Tibial nerve (tissue), 4 donors: ENCODE measurements around the gene HBZ. TPM values are rescaled to one million over a fixed set of nuclear protein-coding genes. Genes with fewer than 3 reads are reported as not detected.
"Not testable (repeated sequence)": the region's sequence is repeated elsewhere in the genome, so short reads cannot be mapped to it uniquely, and the experiment has no call there.

ENCODE experiments used
- DNase-seq, 2 donors: peaks; one replicate each; pipeline ENCODE4 v3.0.0-alpha.2; 2019; ENCODE audit warnings: low spot score in 2 of 2
- H3K27ac ChIP-seq, 4 donors: fragments of 200-600 bp; sonication (generic) in 3 of 4; one replicate each; pipeline ENCODE4 v1.5.1; 2017 to 2019; ENCODE audit warnings: mild to moderate bottlenecking in 1 of 4
- H3K27me3 ChIP-seq, 2 donors: fragments of 200-600 bp; sonication (generic) in 1 of 2; one replicate each; pipeline versions ENCODE4 v1.5.1 to v1.6.0; 2017 to 2019
- H3K36me3 ChIP-seq, 3 donors: fragments of 200-600 bp; sonication (generic); one replicate each; pipeline ENCODE4 v1.5.1; 2018 to 2019
- H3K4me1 ChIP-seq, 4 donors: fragments of 200-600 bp; sonication (generic) in 3 of 4; one replicate each; pipeline ENCODE4 v1.5.1; 2017 to 2019
- H3K4me3 ChIP-seq, 4 donors: fragments of 200-600 bp; sonication (generic) in 3 of 4; one replicate each; pipeline ENCODE4 v1.5.1; 2017 to 2019; ENCODE audit warnings: mild to moderate bottlenecking in 1 of 4, moderate library complexity in 1 of 4
- H3K9me3 ChIP-seq, 4 donors: fragments of 200-600 bp; sonication (generic) in 3 of 4; one replicate each; pipeline ENCODE4 v1.5.1; 2017 to 2019
- EP300 ChIP-seq, 2 donors: sonication (generic); formaldehyde crosslinking; IDR thresholded peaks; one replicate each; pipeline ENCODE4 v1.6.1; 2017; ENCODE audit warnings: antibody characterized with exemption in 2 of 2, mild to moderate bottlenecking in 1 of 2
- POLR2A ChIP-seq, 2 donors: fragments of 450-650 bp; IDR thresholded peaks; one replicate each; pipeline ENCODE4 v1.6.1; 2017; ENCODE audit warnings: antibody characterized with exemption in 2 of 2, mild to moderate bottlenecking in 2 of 2, moderate library complexity in 2 of 2
- WGBS, 2 donors: methylation state at CpG; one replicate each; pipeline ENCODE4 v1.1.5; 2018; 5-methylcytosine and 5-hydroxymethylcytosine counted together
- total RNA-seq, 4 donors: library from RNA; depleted of rRNA; stranded (reverse); fragments of >200 nt; gene quantifications; one replicate each; pipeline ENCODE4 v1.1.0, GENCODE V29; 2016
- TF ChIP-seq, protein P1 (sequence below), 5 experiments: fragments of 200-600 bp in 3 of 5; fragments of 450-650 bp in 2 of 5; sonication (generic) in 3 of 5; IDR thresholded peaks; one replicate each; pipeline ENCODE4 v1.5.1; 2016 to 2019; ENCODE audit warnings: antibody characterized with exemption in 5 of 5, mild to moderate bottlenecking in 3 of 5, moderate library complexity in 2 of 5

Gene HBZ
- total RNA-seq, 4 donors from 2014 or later = not detected

DNA sequence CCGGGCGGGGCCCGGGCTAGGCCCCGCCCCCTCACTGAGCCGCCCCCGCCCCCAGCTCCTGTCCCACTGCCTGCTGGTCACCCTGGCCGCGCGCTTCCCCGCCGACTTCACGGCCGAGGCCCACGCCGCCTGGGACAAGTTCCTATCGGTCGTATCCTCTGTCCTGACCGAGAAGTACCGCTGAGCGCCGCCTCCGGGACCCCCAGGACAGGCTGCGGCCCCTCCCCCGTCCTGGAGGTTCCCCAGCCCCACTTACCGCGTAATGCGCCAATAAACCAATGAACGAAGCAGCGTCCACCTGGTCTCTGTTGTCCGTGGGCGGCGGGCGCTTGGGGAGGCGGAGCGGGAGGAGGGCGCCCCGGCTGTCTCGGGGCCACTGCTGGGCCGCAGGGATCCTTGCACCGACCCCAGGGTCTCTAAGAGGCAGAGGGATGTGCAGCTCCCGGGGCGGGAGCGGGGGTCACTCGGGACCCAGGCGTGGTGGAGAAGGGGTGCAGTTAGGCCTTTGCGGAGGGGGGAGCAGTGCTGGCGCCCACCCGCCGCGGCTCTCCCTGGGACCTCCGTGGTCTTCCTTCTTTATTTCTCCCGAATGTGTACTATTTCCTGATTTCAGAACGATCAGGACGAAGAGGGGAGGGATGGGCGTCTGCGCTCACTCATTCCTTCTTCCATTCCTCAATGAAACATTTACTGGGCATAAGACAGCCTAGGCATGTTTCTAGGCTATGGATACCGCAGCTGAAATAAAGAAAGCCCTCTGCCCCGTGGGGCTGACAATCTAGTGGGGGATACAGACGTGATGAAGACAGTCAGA is 2.0 kb downstream of the HBZ start:
- Histone ChIP-seq H3K27ac (peak overlapping the region in 1 of 4 donors; percentile 11), H3K4me1 (peaks cover 0 to 11% (median 9%) of the 10 kb centered on the region in 4 donors), H3K27me3 (peaks cover 0 to 46% of the 10 kb centered on the region in 2 donors)

DNA sequence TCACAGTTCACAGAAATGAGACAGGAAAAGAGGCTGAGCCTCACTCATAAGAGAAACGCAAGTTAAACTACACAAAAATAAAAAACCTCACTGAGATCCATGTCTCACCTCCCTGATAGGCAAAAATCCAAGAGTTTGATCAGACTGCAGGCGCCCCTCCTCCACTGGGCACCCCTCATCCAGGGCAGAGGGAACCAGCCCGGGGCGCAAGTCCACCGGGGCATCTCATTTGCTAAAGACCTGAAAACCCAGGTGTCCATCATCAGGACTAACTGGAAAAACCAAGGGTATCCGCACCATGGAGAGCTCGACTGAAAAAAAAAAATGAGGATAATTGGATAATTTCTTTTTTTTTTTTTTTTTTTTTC is 2.6 kb downstream of the HBZ start:
- DNase-seq = no peak
- H3K4me3 ChIP-seq = peak overlapping the region in 1 of 4 donors; percentile 50
- no peak for TF ChIP-seq POLR2A (IDR thresholded peaks at IDR 0.05)
- no peak overlapping the region for H3K27ac ChIP-seq
- WGBS, 2 donors = 61 to 63% methylated on average over 7 of the region's 7 CpGs
- H3K9me3 ChIP-seq = no peaks in the 10 kb centered on the region
- H3K4me1 ChIP-seq = peaks cover 0 to 11% (median 9%) of the 10 kb centered on the region in 4 donors
- peaks cover 0 to 46% of the 10 kb centered on the region in 2 donors for H3K27me3 ChIP-seq
- no peaks in the 10 kb centered on the region for H3K36me3 ChIP-seq

More for the DNA sequence above, 2.0 kb downstream of the HBZ start:
- no peak for DNase-seq
- H3K36me3 ChIP-seq = no peaks in the 10 kb centered on the region
- 1 to 2% methylated on average over 38 of the region's 59 CpGs for WGBS, 2 donors
- no peaks in the 10 kb centered on the region for H3K9me3 ChIP-seq
- H3K4me3 ChIP-seq = peak overlapping the region; percentile 25 to 51 (median 48)
- TF ChIP-seq, protein P1, sequence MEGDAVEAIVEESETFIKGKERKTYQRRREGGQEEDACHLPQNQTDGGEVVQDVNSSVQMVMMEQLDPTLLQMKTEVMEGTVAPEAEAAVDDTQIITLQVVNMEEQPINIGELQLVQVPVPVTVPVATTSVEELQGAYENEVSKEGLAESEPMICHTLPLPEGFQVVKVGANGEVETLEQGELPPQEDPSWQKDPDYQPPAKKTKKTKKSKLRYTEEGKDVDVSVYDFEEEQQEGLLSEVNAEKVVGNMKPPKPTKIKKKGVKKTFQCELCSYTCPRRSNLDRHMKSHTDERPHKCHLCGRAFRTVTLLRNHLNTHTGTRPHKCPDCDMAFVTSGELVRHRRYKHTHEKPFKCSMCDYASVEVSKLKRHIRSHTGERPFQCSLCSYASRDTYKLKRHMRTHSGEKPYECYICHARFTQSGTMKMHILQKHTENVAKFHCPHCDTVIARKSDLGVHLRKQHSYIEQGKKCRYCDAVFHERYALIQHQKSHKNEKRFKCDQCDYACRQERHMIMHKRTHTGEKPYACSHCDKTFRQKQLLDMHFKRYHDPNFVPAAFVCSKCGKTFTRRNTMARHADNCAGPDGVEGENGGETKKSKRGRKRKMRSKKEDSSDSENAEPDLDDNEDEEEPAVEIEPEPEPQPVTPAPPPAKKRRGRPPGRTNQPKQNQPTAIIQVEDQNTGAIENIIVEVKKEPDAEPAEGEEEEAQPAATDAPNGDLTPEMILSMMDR (IDR thresholded peaks at IDR 0.05) = no peak
- no peak for TF ChIP-seq EP300 (IDR thresholded peaks at IDR 0.05)
- TF ChIP-seq POLR2A (IDR thresholded peaks at IDR 0.05) = no peak

DNA sequence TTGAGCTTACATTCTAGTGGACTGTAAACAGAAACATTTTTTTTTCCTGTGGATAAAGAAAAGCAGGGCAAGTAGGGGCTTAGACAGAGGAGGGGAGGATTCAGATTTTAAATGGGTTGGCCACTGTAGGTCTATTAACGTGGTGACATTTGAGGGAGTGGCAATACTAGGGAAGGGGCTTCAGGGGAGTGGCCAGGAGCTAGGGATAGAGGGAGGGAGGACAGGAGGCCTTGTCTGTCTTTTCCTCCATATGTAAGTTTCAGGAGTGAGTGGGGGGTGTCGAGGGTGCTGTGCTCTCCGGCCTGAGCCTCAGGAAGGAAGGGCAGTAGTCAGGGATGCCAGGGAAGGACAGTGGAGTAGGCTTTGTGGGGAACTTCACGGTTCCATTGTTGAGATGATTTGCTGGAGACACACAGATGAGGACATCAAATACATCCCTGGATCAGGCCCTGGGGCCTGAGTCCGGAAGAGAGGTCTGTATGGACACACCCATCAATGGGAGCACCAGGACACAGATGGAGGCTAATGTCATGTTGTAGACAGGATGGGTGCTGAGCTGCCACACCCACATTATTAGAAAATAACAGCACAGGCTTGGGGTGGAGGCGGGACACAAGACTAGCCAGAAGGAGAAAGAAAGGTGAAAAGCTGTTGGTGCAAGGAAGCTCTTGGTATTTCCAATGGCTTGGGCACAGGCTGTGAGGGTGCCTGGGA is 6.8 kb downstream of the HBZ start:
- Histone ChIP-seq H3K4me3 (no peak overlapping the region), H3K27me3 (peaks cover 0 to 46% of the 10 kb centered on the region in 2 donors), H3K27ac (no peak overlapping the region), H3K36me3 (no peaks in the 10 kb centered on the region), H3K4me1 (peaks cover 0 to 9% (median 7%) of the 10 kb centered on the region in 4 donors), H3K9me3 (no peaks in the 10 kb centered on the region)
- TF ChIP-seq EP300 (IDR thresholded peaks at IDR 0.05) = no peak
- 45 to 52% methylated on average over 6 of the region's 6 CpGs for WGBS, 2 donors
- no peak for DNase-seq

DNA sequence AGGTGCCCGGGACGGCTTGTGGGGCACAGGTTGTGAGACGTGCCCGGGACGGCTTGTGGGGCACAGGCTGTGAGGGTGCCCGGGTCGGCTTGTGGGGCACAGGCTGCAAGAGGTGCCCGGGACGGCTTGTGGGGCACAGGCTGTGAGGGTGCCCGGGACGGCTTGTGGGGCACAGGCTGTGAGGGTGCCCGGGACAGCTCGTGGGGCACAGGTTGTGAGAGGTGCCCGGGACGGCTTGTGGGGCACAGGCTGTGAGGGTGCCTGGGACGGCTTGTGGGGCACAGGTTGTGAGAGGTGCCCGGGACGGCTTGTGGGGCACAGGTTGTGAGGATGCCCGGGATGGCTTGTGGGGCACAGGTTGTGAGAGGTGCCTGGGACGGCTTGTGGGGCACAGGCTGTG is 7.8 kb downstream of the HBZ start:
- not testable (repeated sequence) for H3K9me3 ChIP-seq, H3K4me3 ChIP-seq, H3K4me1 ChIP-seq, H3K36me3 ChIP-seq, DNase-seq, H3K27ac ChIP-seq
- 81% methylated on average over 6 to 7 of the region's 20 CpGs for WGBS, 2 donors
- peaks cover 0 to 40% of the 10 kb centered on the region in 2 donors for H3K27me3 ChIP-seq

DNA sequence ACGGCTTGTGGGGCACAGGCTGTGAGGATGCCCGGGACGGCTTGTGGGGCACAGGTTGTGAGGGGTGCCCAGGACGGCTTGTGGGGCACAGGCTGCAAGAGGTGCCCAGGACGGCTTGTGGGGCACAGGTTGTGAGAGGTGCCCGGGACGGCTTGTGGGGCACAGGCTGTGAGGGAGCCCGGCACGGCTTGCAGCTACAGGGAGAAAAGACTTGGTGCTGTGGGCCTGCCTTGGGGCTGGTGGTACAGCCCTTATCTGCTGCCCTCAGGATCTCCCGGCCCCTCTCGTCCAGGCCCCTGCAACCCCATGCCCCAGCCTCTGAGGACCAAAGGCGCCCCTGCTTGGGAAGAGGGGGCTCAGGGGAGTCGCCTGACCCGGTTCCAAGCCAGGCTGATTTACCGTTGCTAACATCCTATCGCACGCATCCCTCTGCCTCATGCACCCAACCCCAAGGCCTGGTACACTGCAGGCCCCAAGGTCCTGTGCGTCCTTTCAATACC is 8.3 kb downstream of the HBZ start:
- no peak overlapping the region for H3K4me3 ChIP-seq
- no peak for DNase-seq
- WGBS, 2 donors = 60 to 63% methylated on average over 14 to 16 of the region's 18 CpGs
- no peak overlapping the region for H3K27ac ChIP-seq
- TF ChIP-seq, protein P1 (IDR thresholded peaks at IDR 0.05) = no peak
- TF ChIP-seq POLR2A (IDR thresholded peaks at IDR 0.05) = no peak
- no peak for TF ChIP-seq EP300 (IDR thresholded peaks at IDR 0.05)
- H3K36me3 ChIP-seq = no peaks in the 10 kb centered on the region
- peaks cover 1 to 40% of the 10 kb centered on the region in 2 donors for H3K27me3 ChIP-seq
- H3K9me3 ChIP-seq = no peaks in the 10 kb centered on the region
- H3K4me1 ChIP-seq = peaks cover 0 to 9% (median 8%) of the 10 kb centered on the region in 4 donors

DNA sequence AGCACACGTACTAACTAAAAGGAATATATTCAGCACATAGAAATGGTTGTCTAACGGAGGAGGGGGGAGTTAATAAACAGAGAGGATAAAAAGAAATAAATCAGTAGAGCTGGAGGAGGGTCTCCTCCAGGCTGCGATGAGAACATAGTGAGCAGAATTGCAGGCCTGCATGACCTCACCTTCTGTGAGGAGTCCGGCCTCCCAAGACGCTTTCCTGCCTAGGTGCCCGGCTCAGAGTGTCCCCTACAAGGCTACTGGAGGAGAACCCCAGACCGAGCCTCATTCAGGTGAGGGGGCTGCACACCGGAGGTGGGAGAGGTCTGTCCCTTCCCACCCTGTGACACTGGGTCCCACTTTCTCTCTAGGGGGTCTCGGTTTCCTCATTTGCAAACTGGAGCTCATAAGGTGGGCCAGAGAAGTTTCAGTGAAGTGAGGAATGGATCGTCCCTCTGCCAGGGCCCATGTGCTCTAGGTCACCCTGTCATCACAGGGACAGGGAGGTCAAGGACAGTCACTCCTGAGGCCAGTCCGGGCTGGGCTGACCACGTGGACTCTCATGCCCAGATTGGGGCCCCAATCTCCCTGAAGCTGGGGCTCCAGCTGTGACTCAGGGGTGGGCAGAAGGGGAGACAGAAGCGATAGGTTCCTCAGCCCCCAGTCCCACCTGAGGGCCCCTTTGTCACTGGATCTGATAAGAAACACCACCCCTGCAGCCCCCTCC is 10.0 kb downstream of the HBZ start:
- Histone ChIP-seq H3K9me3 (no peaks in the 10 kb centered on the region), H3K4me3 (no peak overlapping the region), H3K36me3 (no peaks in the 10 kb centered on the region), H3K27ac (no peak overlapping the region), H3K4me1 (peaks cover 0 to 22% (median 15%) of the 10 kb centered on the region in 4 donors), H3K27me3 (peaks cover 3 to 41% of the 10 kb centered on the region in 2 donors)
- DNase-seq = no peak
- WGBS, 2 donors = 82 to 93% methylated on average over 12 to 13 of the region's 13 CpGs
- no peak for TF ChIP-seq POLR2A (IDR thresholded peaks at IDR 0.05)

DNA sequence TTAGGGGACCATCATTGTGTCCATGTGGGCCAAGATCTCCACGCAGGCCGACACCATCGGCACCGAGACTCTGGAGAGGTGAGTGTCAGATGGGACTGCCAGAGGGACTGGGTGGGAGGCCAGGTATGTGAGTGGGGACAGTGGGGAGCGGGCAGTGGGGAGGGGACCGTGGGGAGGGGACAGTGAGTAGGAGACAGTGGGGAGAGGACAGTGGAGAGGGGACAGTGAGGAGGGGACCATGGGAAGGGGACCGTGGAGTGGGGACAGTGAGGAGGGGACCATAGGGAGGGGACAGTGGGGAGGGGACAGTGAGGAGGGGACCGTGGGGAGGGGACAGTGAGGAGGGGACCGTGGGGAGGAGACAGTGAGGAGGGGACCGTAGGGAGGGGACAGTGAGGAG is 10.7 kb downstream of the HBZ start:
- H3K9me3 ChIP-seq, H3K4me3 ChIP-seq, DNase-seq, H3K36me3 ChIP-seq, H3K27ac ChIP-seq: not testable (repeated sequence)
- peaks cover 0 to 22% (median 15%) of the 10 kb centered on the region in 4 donors for H3K4me1 ChIP-seq
- H3K27me3 ChIP-seq = peaks cover 3 to 42% of the 10 kb centered on the region in 2 donors
- WGBS, 2 donors = 88 to 92% methylated on average over 7 to 10 of the region's 10 CpGs

DNA sequence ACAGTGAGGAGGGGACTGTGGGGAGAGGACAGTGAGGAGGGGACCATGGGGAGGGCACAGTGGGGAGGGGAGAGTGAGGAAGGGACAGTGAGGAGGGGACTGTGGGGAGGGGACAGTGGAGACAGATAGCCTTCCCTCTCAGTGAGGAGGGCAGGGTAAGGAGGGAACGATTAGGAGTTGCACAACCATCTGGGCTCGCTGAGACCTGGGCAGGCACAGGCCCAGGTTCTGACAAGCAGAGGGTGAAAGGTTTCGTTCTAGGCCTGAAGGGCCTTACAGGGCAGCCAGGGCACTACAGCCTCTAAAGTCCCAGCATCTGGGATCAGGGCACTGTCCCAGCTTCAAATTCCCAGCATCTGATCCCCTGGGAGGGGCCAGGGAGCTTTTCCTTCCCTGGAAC is 11.3 kb downstream of the HBZ start:
- H3K36me3 ChIP-seq, DNase-seq, H3K9me3 ChIP-seq, H3K27ac ChIP-seq, H3K4me3 ChIP-seq: not testable (repeated sequence)
- Histone ChIP-seq H3K4me1 (peaks cover 0 to 22% (median 15%) of the 10 kb centered on the region in 4 donors), H3K27me3 (peaks cover 3 to 45% of the 10 kb centered on the region in 2 donors)
- WGBS, 2 donors = 27 to 44% methylated on average over 2 to 3 of the region's 3 CpGs

DNA sequence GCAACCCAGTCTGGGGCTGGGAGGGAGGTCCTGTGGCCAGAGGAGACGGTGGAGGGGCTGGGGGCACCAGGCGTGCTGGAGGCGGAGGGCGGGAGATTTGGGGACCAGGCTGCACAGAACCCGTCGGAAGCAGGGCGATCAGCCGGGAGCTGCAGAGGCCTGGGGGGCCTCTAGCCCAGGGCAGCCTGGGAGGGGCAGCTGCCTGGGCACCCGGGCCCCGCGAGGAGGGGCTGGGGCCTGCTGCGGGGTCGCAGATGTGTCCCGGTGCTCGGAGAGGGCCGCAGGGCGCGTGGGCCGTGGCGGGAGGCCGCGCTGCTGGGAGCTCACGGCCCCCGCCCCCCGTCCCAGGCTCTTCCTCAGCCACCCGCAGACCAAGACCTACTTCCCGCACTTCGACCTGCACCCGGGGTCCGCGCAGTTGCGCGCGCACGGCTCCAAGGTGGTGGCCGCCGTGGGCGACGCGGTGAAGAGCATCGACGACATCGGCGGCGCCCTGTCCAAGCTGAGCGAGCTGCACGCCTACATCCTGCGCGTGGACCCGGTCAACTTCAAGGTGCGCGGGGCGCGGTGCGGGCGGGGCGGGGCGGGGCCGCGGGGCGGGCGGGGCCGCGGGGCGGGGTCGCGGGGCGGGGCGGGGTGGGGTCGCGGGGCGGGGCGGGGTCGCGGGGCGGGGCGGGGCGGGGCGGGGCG is 11.8 kb downstream of the HBZ start:
- H3K27me3 ChIP-seq = peaks cover 3 to 50% of the 10 kb centered on the region in 2 donors
- H3K4me1 ChIP-seq = peaks cover 0 to 22% (median 15%) of the 10 kb centered on the region in 4 donors
- H3K36me3 ChIP-seq, H3K4me3 ChIP-seq, H3K9me3 ChIP-seq, DNase-seq, H3K27ac ChIP-seq: not testable (repeated sequence)
- WGBS, 2 donors = no CpG with 5 or more reads among the region's 80 CpGs
